Heart left ventricle (tissue), 13 donors: ENCODE measurements around the gene AAMP.

ENCODE experiments used
- POLR2A ChIP-seq, 2 donors: fragments of 450-650 bp; IDR thresholded peaks; one replicate each; pipeline ENCODE4 v1.6.1; 2017; ENCODE audit warnings: antibody characterized with exemption in 2 of 2, mild to moderate bottlenecking in 2 of 2, moderate library complexity in 2 of 2
- TF ChIP-seq, protein P1 (sequence below), 12 donors: fragments of 200-600 bp; sonication (generic) in 4 of 12; IDR thresholded peaks; one replicate each; pipeline versions ENCODE4 v1.5.0 to v1.8.0; 2018 to 2022; ENCODE audit warnings: antibody characterized with exemption in 12 of 12, mild to moderate bottlenecking in 5 of 12
- donor health status: ischemic (EF 13 %, LVEDD 7.1; RV severe dilation, severe dysfunction).
- donor health status: DM: no; HTN: yes; CAD: no.
- donor health status: DM: no; HTN: no; CAD: no.
- donor health status: ischemic (EF 25% LVEDD 6.9; RV normal size, moderate dysfunction).
- donor health status: ischemic (EF 25% LVEDD 5.7; RV mildly dilated, moderate dysfunction).
- donor health status: ischemic (EF 35%, LVEDD 5.7; RV mildly dilated, moderate dysfunction).
- donor health status: nonischemic (EF 11% LVEDD 7.7; RV severe dilation, severe dysfunction).
- donor health status: DM: yes; HTN: yes; CAD: no.
- donor health status: PGD.
- donor health status: ischemic (EF 29% LVEDD 5.4; RV normal size, mild dysfunction).
- donor health status: nonischemic (EF 23%, LVEDD 6.1; RV moderate dilation, normal function).

DNA sequence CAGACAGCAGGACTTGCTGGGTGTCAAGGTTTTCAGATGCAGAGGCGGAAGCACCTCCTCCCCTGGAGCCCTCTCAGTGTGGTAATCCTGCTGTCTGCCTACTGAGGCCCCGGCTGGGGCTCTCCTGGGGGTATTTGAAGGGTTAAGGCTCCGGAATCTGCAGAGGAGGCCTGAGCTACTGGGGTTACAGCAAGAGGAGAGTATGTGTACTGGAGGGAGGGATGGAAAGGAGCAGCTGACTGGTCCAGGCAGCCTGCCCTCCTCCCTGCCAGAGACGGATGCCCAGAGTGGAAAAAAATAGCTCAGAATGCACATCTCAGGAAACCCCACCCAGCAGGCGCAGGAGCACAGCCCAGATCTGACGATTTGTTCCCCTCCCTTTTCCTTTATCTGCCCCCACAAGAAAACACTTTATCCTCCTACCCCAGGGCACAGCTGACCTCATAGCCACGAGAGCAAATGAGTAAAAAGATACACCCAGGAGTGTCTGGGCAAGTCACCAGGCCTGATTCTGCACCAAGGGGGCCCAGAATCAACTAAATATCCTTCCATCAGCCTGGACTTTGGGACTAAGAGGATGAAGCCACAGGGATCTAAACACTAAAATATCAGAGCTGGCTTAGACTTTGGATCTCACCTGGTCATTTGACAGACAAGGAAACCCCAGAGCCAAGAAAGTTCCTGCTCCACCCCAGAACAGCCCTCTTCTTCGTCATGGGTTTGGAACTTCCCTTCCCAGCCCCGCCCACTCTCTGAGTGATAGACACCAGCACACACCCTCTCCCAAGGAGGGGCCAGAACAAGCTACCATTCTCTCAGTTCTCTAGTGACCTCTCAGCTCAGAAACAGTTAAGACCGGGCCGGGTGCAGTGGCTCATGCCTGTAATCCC is 16.9 kb upstream of the AAMP start:
- TF ChIP-seq, protein P1, sequence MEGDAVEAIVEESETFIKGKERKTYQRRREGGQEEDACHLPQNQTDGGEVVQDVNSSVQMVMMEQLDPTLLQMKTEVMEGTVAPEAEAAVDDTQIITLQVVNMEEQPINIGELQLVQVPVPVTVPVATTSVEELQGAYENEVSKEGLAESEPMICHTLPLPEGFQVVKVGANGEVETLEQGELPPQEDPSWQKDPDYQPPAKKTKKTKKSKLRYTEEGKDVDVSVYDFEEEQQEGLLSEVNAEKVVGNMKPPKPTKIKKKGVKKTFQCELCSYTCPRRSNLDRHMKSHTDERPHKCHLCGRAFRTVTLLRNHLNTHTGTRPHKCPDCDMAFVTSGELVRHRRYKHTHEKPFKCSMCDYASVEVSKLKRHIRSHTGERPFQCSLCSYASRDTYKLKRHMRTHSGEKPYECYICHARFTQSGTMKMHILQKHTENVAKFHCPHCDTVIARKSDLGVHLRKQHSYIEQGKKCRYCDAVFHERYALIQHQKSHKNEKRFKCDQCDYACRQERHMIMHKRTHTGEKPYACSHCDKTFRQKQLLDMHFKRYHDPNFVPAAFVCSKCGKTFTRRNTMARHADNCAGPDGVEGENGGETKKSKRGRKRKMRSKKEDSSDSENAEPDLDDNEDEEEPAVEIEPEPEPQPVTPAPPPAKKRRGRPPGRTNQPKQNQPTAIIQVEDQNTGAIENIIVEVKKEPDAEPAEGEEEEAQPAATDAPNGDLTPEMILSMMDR (IDR thresholded peaks at IDR 0.05): no peak
- peak in 1 of 2 donors; percentile 35 for TF ChIP-seq POLR2A (IDR thresholded peaks at IDR 0.05)
